Ovary (tissue), 3 donors: ENCODE results near the gene HTRA1.

ENCODE experiments used
- EP300 ChIP-seq: sonication (generic); formaldehyde crosslinking; IDR thresholded peaks from one replicate; pipeline ENCODE4 v1.6.1; 2017; ENCODE audit warnings: antibody characterized with exemption
- POLR2A ChIP-seq: fragments of 450-650 bp; IDR thresholded peaks from one replicate; pipeline ENCODE4 v1.6.1; 2017; ENCODE audit warnings: antibody characterized with exemption, mild to moderate bottlenecking, moderate library complexity
- TF ChIP-seq, protein P1 (sequence below), 3 donors: fragments of 450-650 bp in 2 of 3; fragments of 200-600 bp in 1 of 3; IDR thresholded peaks; one replicate each; pipeline versions ENCODE4 v1.5.1 to v1.8.0; 2016 to 2022; ENCODE audit warnings: antibody characterized with exemption in 3 of 3, mild to moderate bottlenecking in 1 of 3
- donor health status: DM: no; HTN: no; CAD: no.

DNA sequence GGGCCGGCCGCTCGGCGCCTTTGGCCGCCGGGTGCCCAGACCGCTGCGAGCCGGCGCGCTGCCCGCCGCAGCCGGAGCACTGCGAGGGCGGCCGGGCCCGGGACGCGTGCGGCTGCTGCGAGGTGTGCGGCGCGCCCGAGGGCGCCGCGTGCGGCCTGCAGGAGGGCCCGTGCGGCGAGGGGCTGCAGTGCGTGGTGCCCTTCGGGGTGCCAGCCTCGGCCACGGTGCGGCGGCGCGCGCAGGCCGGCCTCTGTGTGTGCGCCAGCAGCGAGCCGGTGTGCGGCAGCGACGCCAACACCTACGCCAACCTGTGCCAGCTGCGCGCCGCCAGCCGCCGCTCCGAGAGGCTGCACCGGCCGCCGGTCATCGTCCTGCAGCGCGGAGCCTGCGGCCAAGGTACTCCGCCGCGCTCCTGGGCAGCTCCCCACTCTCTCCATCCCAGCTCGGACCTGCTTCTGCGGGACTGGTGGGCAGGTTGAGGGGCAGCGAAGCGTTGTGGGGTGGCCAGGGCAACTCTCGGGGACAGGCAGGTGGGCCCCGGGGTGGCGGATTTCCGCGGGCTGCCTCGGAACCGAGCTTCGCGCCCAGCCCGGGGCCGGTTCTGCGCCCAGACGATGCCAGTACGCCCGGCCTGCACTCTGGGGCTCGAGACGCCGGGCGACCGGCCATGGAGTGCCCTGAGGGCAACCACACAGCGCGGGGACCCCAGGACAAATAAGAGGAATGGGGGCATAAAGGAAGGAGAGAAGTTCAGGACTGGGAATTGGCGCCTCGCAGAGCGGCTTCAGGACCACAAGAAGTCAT is 578 bp downstream of the HTRA1 start:
- TF ChIP-seq, protein P1, sequence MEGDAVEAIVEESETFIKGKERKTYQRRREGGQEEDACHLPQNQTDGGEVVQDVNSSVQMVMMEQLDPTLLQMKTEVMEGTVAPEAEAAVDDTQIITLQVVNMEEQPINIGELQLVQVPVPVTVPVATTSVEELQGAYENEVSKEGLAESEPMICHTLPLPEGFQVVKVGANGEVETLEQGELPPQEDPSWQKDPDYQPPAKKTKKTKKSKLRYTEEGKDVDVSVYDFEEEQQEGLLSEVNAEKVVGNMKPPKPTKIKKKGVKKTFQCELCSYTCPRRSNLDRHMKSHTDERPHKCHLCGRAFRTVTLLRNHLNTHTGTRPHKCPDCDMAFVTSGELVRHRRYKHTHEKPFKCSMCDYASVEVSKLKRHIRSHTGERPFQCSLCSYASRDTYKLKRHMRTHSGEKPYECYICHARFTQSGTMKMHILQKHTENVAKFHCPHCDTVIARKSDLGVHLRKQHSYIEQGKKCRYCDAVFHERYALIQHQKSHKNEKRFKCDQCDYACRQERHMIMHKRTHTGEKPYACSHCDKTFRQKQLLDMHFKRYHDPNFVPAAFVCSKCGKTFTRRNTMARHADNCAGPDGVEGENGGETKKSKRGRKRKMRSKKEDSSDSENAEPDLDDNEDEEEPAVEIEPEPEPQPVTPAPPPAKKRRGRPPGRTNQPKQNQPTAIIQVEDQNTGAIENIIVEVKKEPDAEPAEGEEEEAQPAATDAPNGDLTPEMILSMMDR (IDR thresholded peaks at IDR 0.05): no peak
- TF ChIP-seq POLR2A (no peak), EP300 (no peak)
